Endothelial cell of umbilical vein (primary cell): ENCODE data around the gene PSME3IP1. TPM values are rescaled to one million over a fixed set of nuclear protein-coding genes. Genes with fewer than 3 reads are reported as not detected.

ENCODE experiments used
- BruUV-seq: library from RNA; stranded (reverse); fragments of 400-500 nt; replicated peaks from 2 replicates; lab custom pipeline; 2021; lab: Mats Ljungman, UMichigan
- CTCF ChIA-PET: fragments of 300-600, 350-600 bp; sonication (Branson Sonifier 250); formaldehyde crosslinking; loops from one replicate; lab custom pipeline; 2021; ENCODE audit warnings: antibody characterized with exemption, inconsistent platforms; lab: Charles Lee
- POLR2A ChIA-PET: fragments of 300-600, 350-600 bp; sonication (Branson Sonifier 250); formaldehyde crosslinking; loops from one replicate; lab custom pipeline; 2021; ENCODE audit warnings: antibody characterized with exemption, inconsistent platforms; lab: Charles Lee
- DNase-seq: peaks from one replicate; pipeline ENCODE4 v3.0.0-alpha.2; 2011; ENCODE audit warnings: low read depth, low spot score
- FAIRE-seq: peaks from 2 replicates; lab custom pipeline; 2011; peaks lifted over from hg19 to GRCh38; lab: Jason Lieb, UNC
- H2AFZ ChIP-seq: 2 replicates; pipeline ENCODE4 v1.6.0; 2012; ENCODE audit warnings: low read depth, low read length, control low read depth, inconsistent platforms
- H3K27ac ChIP-seq: 2 replicates; pipeline ENCODE4 v1.5.1; 2011; ENCODE audit warnings: low read depth, mild to moderate bottlenecking, control low read depth, low read length, moderate library complexity; ENCODE audit not compliant: insufficient read depth
- H3K27me3 ChIP-seq, 2 experiments: 2 replicates each; pipeline versions ENCODE4 v1.6.0 to v1.6.1; 2011; ENCODE audit warnings: low read length in 2 of 2, mixed read lengths in 1 of 2; ENCODE audit not compliant: control insufficient read depth in 2 of 2, insufficient read depth in 2 of 2
- H3K36me3 ChIP-seq, 2 experiments: 2 replicates in 1 of 2; 3 replicates in 1 of 2; pipeline ENCODE4 v1.5.1; 2011; ENCODE audit warnings: low read length in 2 of 2, mild to moderate bottlenecking in 1 of 2, moderate library complexity in 1 of 2; ENCODE audit not compliant: control insufficient read depth in 2 of 2, insufficient read depth in 2 of 2; ENCODE audit errors: extremely low read depth in 1 of 2
- H3K4me1 ChIP-seq: 3 replicates; pipeline ENCODE4 v1.5.1; 2011; ENCODE audit warnings: mild to moderate bottlenecking, low read length; ENCODE audit not compliant: control insufficient read depth, insufficient read depth; ENCODE audit errors: extremely low read depth
- H3K4me2 ChIP-seq: 2 replicates; pipeline ENCODE4 v1.6.1; 2011; ENCODE audit warnings: low read length, control low read depth, mixed read lengths; ENCODE audit not compliant: insufficient read depth
- H3K4me3 ChIP-seq, 3 experiments: fragments of 200-600 bp in 1 of 3; sonication (generic), shearing (Covaris generic) in 1 of 3; replicated peaks in 1 of 3; 2 replicates each; pipeline ENCODE4 v1.5.1; 2011 to 2016; ENCODE audit warnings: control low read depth in 3 of 3, low read length in 3 of 3, mild to moderate bottlenecking in 2 of 3, inconsistent platforms in 1 of 3, low read depth in 1 of 3, moderate library complexity in 1 of 3; ENCODE audit not compliant: insufficient read depth in 1 of 3
- H3K79me2 ChIP-seq: 2 replicates; pipeline ENCODE4 v1.6.0; 2012; ENCODE audit warnings: low read length, inconsistent platforms; ENCODE audit not compliant: control insufficient read depth, insufficient read depth
- H3K9ac ChIP-seq: replicated peaks from 2 replicates; pipeline ENCODE3; 2011; ENCODE audit warnings: low read length, control low read depth; ENCODE audit not compliant: insufficient read depth; ENCODE audit errors: extremely low read depth
- H3K9me1 ChIP-seq: replicated peaks from 3 replicates; pipeline ENCODE4 v1.6.0; 2011; ENCODE audit warnings: mild to moderate bottlenecking, low read length; ENCODE audit not compliant: control insufficient read depth, insufficient read depth; ENCODE audit errors: extremely low read depth
- H3K9me3 ChIP-seq: replicated peaks from 2 replicates; pipeline ENCODE4 v1.5.1; 2012; ENCODE audit warnings: low read length, inconsistent platforms; ENCODE audit not compliant: control insufficient read depth, insufficient read depth
- H4K20me1 ChIP-seq: replicated peaks from 2 replicates; pipeline ENCODE3; 2011; ENCODE audit warnings: mild to moderate bottlenecking, low read length; ENCODE audit not compliant: control insufficient read depth, insufficient read depth; ENCODE audit errors: extremely low read depth
- EZH2 ChIP-seq: IDR thresholded peaks from 2 replicates; pipeline ENCODE4 v1.6.1; 2012; ENCODE audit warnings: borderline replicate concordance, low read depth, mild to moderate bottlenecking, moderate library complexity, low read length, inconsistent platforms; ENCODE audit not compliant: severe bottlenecking
- FOS ChIP-seq: IDR thresholded peaks from 2 replicates; pipeline ENCODE4 v1.6.1; 2011; ENCODE audit warnings: mild to moderate bottlenecking, low read length, moderate library complexity, borderline replicate concordance; ENCODE audit not compliant: insufficient read depth
- GATA2 ChIP-seq: IDR thresholded peaks from 2 replicates; pipeline ENCODE4 v1.7.0; 2011; ENCODE audit warnings: low read depth, mild to moderate bottlenecking, moderate library complexity, mixed read lengths, low read length; ENCODE audit not compliant: insufficient read length, insufficient read depth
- JUN ChIP-seq: IDR thresholded peaks from 2 replicates; pipeline ENCODE4 v1.6.1; 2011; ENCODE audit warnings: borderline replicate concordance, low read depth; ENCODE audit not compliant: insufficient read length, insufficient read depth
- MYC ChIP-seq: IDR thresholded peaks from one replicate; pipeline ENCODE4 v1.6.1; 2011; ENCODE audit warnings: mild to moderate bottlenecking, low read depth, low read length
- POLR2A ChIP-seq: IDR thresholded peaks from 2 replicates; pipeline ENCODE4 v1.6.1; 2012; ENCODE audit warnings: low read depth, mild to moderate bottlenecking, control low read depth, low read length
- POLR2AphosphoS5 ChIP-seq: IDR thresholded peaks from 2 replicates; pipeline ENCODE4 v1.6.1; 2012; ENCODE audit warnings: low read depth, mild to moderate bottlenecking, control low read depth, low read length, moderate library complexity; ENCODE audit not compliant: insufficient read depth
- dilution Hi-C: fragments of 300-500 bp; cut with MboI; formaldehyde crosslinking; loops from one replicate; pipeline ENCODE4 v1.15.0; 2019; ENCODE audit warnings: low sequenced_read_pairs; ENCODE audit not compliant: extremely low pct_ligation_motif_present
- intact Hi-C: fragments of 100-400 bp; cut with micrococcal nuclease; formaldehyde crosslinking; loops from one replicate; pipeline ENCODE4 v1.10.0; 2022
- polyA plus RNA-seq, 4 experiments: library from polyadenylated mRNA; depleted of rRNA in 3 of 4; stranded (reverse) in 3 of 4; unstranded in 1 of 4; fragments of >200 nt; gene quantifications; 2 replicates each; pipeline versions ENCODE4 v1.2.1 to v1.2.3, GENCODE V29; 2011 to 2012; ENCODE audit warnings: missing spikeins in 1 of 4
- total RNA-seq: library from RNA; stranded (reverse); gene quantifications from 2 replicates; pipeline ENCODE4 v1.2.3, GENCODE V29; 2021
- TF ChIP-seq, protein P1 (sequence below), 2 donors: IDR thresholded peaks; 1 replicate in 1 of 2; 2 replicates in 1 of 2; pipeline ENCODE4 v1.5.1; 2011; ENCODE audit warnings: low read length in 2 of 2, mild to moderate bottlenecking in 2 of 2, moderate library complexity in 2 of 2, control low read depth in 1 of 2, inconsistent platforms in 1 of 2, low read depth in 1 of 2; ENCODE audit not compliant: insufficient read depth in 1 of 2; ENCODE audit errors: extremely low read depth in 1 of 2
- TF ChIP-seq, protein P2 (sequence below): IDR thresholded peaks from 2 replicates; pipeline ENCODE4 v1.6.1; 2011; ENCODE audit not compliant: insufficient read depth, insufficient read length

PSME3IP1 gene
- total and polyA plus RNA-seq, 2 donors (not counting 3 experiments of a cell fraction or from before 2014, with no cell fraction given) = 86.2 to 91.8 TPM

DNA sequence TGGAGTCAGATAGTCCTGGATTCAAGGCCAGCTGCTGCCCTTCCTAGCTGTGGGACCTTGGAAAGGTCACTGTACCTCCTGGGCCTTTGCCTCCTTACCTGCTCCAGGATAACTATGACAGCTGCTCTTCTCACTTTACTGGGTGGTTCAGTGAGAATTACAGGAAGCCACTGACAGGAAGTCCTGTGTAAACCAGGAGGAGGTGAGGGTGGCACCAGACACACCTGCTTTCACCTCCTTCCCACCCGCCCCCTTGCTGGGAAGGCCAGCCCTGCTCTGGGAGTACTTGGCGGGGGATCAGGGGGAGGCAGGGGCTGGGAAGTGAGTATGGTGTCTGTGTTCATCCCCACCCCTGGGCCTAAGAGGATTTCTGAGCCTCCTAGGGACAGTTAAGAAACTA lies 50.9 kb downstream of the PSME3IP1 start:
- Histone ChIP-seq H3K27me3 (no peaks in the 10 kb centered on the region), H3K4me1 (peaks cover 7% of the 10 kb centered on the region), H3K27ac (no peak overlapping the region), H3K36me3 (no peaks in the 10 kb centered on the region), H4K20me1 (no peaks in the 10 kb centered on the region), H2AFZ (no peak overlapping the region), H3K79me2 (no peaks in the 10 kb centered on the region), H3K4me3 (no peak overlapping the region), H3K4me2 (no peak overlapping the region), H3K9ac (no peak overlapping the region), H3K9me1 (no peaks in the 10 kb centered on the region), H3K9me3 (no peaks in the 10 kb centered on the region)
- POLR2A ChIA-PET = no interaction called here
- intact Hi-C loops (no loop called here), dilution Hi-C loops (no loop called here)
- DNase-seq = no peak
- no peak for FAIRE-seq
- TF ChIP-seq, protein P1, sequence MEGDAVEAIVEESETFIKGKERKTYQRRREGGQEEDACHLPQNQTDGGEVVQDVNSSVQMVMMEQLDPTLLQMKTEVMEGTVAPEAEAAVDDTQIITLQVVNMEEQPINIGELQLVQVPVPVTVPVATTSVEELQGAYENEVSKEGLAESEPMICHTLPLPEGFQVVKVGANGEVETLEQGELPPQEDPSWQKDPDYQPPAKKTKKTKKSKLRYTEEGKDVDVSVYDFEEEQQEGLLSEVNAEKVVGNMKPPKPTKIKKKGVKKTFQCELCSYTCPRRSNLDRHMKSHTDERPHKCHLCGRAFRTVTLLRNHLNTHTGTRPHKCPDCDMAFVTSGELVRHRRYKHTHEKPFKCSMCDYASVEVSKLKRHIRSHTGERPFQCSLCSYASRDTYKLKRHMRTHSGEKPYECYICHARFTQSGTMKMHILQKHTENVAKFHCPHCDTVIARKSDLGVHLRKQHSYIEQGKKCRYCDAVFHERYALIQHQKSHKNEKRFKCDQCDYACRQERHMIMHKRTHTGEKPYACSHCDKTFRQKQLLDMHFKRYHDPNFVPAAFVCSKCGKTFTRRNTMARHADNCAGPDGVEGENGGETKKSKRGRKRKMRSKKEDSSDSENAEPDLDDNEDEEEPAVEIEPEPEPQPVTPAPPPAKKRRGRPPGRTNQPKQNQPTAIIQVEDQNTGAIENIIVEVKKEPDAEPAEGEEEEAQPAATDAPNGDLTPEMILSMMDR (IDR thresholded peaks at IDR 0.05; ENCODE audit: extremely low read depth in 1 of 2, insufficient read depth in 1 of 2, low read depth in 1 of 2, low read length in 2 of 2) = no peak
- no peak for TF ChIP-seq FOS
- no peak for TF ChIP-seq EZH2
- TF ChIP-seq, protein P2, sequence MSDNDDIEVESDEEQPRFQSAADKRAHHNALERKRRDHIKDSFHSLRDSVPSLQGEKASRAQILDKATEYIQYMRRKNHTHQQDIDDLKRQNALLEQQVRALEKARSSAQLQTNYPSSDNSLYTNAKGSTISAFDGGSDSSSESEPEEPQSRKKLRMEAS = no peak
- TF ChIP-seq POLR2A = no peak
- TF ChIP-seq GATA2 = no peak
- no peak for TF ChIP-seq POLR2AphosphoS5
- TF ChIP-seq JUN = no peak
- TF ChIP-seq MYC = no peak
- CTCF ChIA-PET = interaction anchor here (0.8 to 4.0 kb wide), 3 partner anchors 12 to 43 kb away, joined by 3 to 17 read pairs (median 3); partner anchors contain the start of gene CPNE2
- BruUV-seq = no TSS peak
